Activated naive CD8-positive, alpha-beta T cell treated with anti-CD3 and anti-CD28 coated beads, Interleukin-2, amount 50 U/mL, for 24 hours (primary cell): ENCODE measurements around the gene URM1.

Source experiments
- ATAC-seq: fragments of 150-1000 bp; cut with Tn5 transposase; one replicate; pipeline ENCODE4 v1.10.0; 2021
- DNase-seq: peaks from one replicate; pipeline ENCODE4 v3.0.0; 2021
- H3K27ac Mint-ChIP-seq: one replicate; pipeline ENCODE4 v1.8.0; 2021; ENCODE audit warnings: mild to moderate bottlenecking, mixed read lengths
- H3K27me3 Mint-ChIP-seq: one replicate; pipeline ENCODE4 v1.8.0; 2021; ENCODE audit warnings: mixed read lengths
- H3K36me3 Mint-ChIP-seq: one replicate; pipeline ENCODE4 v1.8.0; 2021; ENCODE audit warnings: low read depth, mixed read lengths
- H3K4me1 Mint-ChIP-seq: one replicate; pipeline ENCODE4 v1.8.0; 2021; ENCODE audit warnings: mixed read lengths
- H3K4me3 Mint-ChIP-seq: one replicate; pipeline ENCODE4 v1.8.0; 2021; ENCODE audit warnings: mild to moderate bottlenecking, moderate library complexity, mixed read lengths
- H3K9me3 Mint-ChIP-seq: one replicate; pipeline ENCODE4 v1.8.0; 2021; ENCODE audit warnings: mixed read lengths

Gene URM1

DNA sequence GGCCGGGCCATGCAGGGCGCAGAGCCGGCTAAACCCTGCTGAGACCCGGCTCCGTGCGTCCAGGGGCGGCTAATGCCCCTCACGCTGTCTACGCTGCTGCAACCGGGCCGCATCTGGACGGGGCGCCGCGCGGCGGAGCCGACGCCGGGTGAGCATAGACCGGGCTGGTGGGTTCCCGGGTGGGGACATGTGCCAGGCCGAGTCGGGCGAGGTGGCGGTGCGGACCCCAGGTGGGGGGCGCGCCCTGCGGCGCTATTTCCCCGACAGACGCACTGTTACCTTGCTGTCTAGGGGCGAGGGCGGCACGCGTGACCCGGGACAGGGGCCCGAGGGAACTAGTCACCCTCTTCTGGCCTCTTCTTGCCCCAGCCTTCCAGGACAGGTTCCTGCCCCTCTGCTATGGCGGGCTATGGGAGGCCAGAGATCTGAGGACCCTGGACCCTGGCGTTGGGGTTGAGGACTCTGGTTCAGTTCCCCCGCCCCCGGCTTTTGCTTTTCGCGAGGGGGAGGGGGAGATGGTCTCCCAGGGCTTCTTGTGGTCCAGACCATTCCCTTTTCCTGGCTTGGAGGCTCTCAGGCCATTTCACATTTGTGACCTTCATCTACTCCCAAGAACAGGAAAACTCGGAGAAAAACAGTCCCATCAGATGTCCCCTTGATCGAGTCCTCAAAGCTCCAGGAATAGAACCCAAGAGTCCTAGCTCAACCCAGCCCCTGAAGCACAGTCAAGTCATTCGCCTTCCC is 30.3 kb upstream of the URM1 start:
- ATAC-seq (peak; percentile 45), DNase-seq (no peak)
- Mint-ChIP-seq H3K4me1 (peaks cover 12% of the 10 kb centered on the region), H3K9me3 (no peaks in the 10 kb centered on the region), H3K27ac (peak overlapping the region; percentile 86), H3K36me3 (peaks cover 9% of the 10 kb centered on the region), H3K4me3 (peak overlapping the region; percentile 92), H3K27me3 (no peaks in the 10 kb centered on the region)

DNA sequence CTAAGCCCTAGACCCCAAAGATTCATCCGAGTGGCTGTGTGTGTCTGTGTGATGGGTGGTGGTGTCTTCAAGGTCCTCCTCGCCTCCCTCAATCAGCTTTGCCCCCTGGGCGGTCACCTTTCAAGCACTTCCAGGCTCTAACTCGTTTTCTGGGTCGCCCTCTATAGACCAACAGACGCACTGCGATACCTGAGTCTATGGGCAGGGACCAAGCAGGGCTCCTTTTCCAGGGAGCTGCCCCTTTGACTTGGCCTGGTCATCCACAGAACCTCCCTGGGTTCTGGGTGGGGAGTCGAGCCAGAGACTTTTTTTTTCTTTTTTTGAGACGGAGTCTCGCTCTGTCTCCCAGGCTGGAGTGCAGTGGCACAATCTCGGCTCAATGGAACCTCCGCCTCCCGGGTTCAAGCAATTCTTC is 29.7 kb upstream of the URM1 start:
- ATAC-seq (peak; percentile 57), DNase-seq (peak; percentile 73)
- Mint-ChIP-seq H3K4me3 (peak overlapping the region; percentile 92), H3K27me3 (no peaks in the 10 kb centered on the region), H3K36me3 (peaks cover 9% of the 10 kb centered on the region), H3K9me3 (no peaks in the 10 kb centered on the region), H3K4me1 (peaks cover 12% of the 10 kb centered on the region), H3K27ac (peak overlapping the region; percentile 86)

DNA sequence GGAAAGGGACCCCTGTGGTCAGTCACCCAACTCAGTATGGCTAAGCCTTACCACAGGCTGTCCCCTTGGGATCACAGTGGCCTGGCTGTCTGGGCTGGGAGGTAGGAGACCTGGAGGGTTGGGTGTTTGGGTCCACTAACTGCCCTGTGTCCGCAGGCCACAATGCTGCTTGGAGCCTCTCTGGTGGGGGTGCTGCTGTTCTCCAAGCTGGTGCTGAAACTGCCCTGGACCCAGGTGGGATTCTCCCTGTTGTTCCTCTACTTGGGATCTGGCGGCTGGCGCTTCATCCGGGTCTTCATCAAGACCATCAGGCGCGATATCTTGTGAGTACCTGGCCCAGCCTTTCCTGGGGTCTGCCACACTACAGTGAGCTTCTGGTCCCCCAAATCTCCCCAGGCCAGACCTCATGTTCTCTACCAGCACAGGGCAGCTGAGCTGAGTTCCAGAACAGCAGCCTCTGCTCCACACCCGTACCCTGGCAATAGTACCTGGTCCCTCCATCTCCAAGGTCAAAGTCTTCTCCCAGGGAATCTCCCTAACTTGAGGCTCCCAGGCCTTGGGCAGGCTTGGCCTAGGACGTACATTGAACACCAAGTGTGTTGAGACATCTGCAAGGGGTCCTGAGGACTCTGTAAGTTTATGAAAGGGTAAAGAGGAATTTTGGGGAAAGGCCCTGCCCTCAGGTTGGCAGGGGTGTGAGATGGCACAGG is 28.0 kb upstream of the URM1 start:
- ATAC-seq (no peak), DNase-seq (no peak)
- Mint-ChIP-seq H3K4me3 (no peak overlapping the region), H3K9me3 (no peaks in the 10 kb centered on the region), H3K27me3 (no peaks in the 10 kb centered on the region), H3K36me3 (peaks cover 11% of the 10 kb centered on the region), H3K4me1 (peaks cover 12% of the 10 kb centered on the region), H3K27ac (no peak overlapping the region)

GRCh38 chr9:128343855-128344254 is 27.3 kb upstream of the URM1 start:
- ATAC-seq (no peak), DNase-seq (no peak)
- no peaks in the 10 kb centered on the region for H3K27me3 Mint-ChIP-seq
- no peak overlapping the region for H3K27ac Mint-ChIP-seq
- peaks cover 12% of the 10 kb centered on the region for H3K4me1 Mint-ChIP-seq
- H3K9me3 Mint-ChIP-seq = no peaks in the 10 kb centered on the region
- H3K4me3 Mint-ChIP-seq = no peak overlapping the region
- H3K36me3 Mint-ChIP-seq = peaks cover 11% of the 10 kb centered on the region

DNA sequence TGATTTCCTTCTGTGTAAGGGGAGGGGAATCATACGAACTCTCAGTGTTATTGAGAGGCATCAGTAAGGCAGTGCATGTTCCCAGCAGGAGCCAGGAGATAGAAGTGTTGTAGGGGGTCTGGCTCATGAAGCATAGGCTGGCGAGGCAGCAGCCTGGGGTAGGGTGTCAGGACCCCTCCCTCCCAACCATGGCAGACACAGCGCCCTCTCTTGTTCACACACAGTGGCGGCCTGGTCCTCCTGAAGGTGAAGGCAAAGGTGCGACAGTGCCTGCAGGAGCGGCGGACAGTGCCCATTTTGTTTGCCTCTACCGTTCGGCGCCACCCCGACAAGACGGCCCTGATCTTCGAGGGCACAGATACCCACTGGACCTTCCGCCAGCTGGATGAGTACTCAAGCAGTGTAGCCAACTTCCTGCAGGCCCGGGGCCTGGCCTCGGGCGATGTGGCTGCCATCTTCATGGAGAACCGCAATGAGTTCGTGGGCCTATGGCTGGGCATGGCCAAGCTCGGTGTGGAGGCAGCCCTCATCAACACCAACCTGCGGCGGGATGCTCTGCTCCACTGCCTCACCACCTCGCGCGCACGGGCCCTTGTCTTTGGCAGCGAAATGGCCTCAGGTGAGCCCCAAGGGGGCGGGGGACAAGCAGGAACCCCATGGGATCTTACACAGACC is 26.1 kb upstream of the URM1 start:
- no peaks in the 10 kb centered on the region for H3K27me3 Mint-ChIP-seq
- H3K4me1 Mint-ChIP-seq = peaks cover 9% of the 10 kb centered on the region
- H3K9me3 Mint-ChIP-seq = no peaks in the 10 kb centered on the region
- H3K4me3 Mint-ChIP-seq = no peak overlapping the region
- ATAC-seq (no peak), DNase-seq (no peak)
- no peak overlapping the region for H3K27ac Mint-ChIP-seq
- H3K36me3 Mint-ChIP-seq = peaks cover 11% of the 10 kb centered on the region

GRCh38 chr9:128349125-128349524 is 22.0 kb upstream of the URM1 start:
- no peaks in the 10 kb centered on the region for H3K9me3 Mint-ChIP-seq
- H3K4me1 Mint-ChIP-seq = no peaks in the 10 kb centered on the region
- DNase-seq = no peak
- H3K4me3 Mint-ChIP-seq = no peak overlapping the region
- no peak for ATAC-seq
- peaks cover 15% of the 10 kb centered on the region for H3K36me3 Mint-ChIP-seq
- no peaks in the 10 kb centered on the region for H3K27me3 Mint-ChIP-seq
- H3K27ac Mint-ChIP-seq = no peak overlapping the region

- peaks cover 15% of the 10 kb centered on the region for H3K36me3 Mint-ChIP-seq
- H3K4me1 Mint-ChIP-seq = no peaks in the 10 kb centered on the region
- no peaks in the 10 kb centered on the region for H3K9me3 Mint-ChIP-seq
- no peak overlapping the region for H3K4me3 Mint-ChIP-seq
- ATAC-seq (no peak), DNase-seq (no peak)
- H3K27me3 Mint-ChIP-seq = no peaks in the 10 kb centered on the region
- no peak overlapping the region for H3K27ac Mint-ChIP-seq
Measured at GRCh38 chr9:128349772-128350171, 21.4 kb upstream of the URM1 start.

DNA sequence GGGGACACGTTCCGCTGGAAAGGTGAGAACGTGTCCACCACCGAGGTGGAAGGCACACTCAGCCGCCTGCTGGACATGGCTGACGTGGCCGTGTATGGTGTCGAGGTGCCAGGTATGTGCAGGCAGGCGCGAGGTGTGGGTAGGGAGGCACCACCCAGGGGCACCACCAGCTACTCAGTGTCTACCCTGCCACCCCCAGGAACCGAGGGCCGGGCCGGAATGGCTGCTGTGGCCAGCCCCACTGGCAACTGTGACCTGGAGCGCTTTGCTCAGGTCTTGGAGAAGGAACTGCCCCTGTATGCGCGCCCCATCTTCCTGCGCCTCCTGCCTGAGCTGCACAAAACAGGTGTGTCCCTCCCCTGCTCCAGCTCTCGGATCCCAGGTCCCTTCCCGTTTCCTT is 15.7 kb upstream of the URM1 start:
- no peak for DNase-seq
- Mint-ChIP-seq H3K27ac (no peak overlapping the region), H3K36me3 (peaks cover 18% of the 10 kb centered on the region), H3K27me3 (no peaks in the 10 kb centered on the region), H3K4me3 (no peak overlapping the region), H3K9me3 (no peaks in the 10 kb centered on the region), H3K4me1 (no peaks in the 10 kb centered on the region)
- no peak for ATAC-seq

GRCh38 chr9:128358090-128358489 is 13.1 kb upstream of the URM1 start:
- ATAC-seq = no peak
- H3K27me3 Mint-ChIP-seq = no peaks in the 10 kb centered on the region
- H3K27ac Mint-ChIP-seq = no peak overlapping the region
- peaks cover 12% of the 10 kb centered on the region for H3K36me3 Mint-ChIP-seq
- peaks cover 13% of the 10 kb centered on the region for H3K4me1 Mint-ChIP-seq
- no peaks in the 10 kb centered on the region for H3K9me3 Mint-ChIP-seq
- no peak for DNase-seq
- no peak overlapping the region for H3K4me3 Mint-ChIP-seq

GRCh38 chr9:128358861-128359260 is 12.3 kb upstream of the URM1 start:
- ATAC-seq = no peak
- Mint-ChIP-seq H3K36me3 (peaks cover 9% of the 10 kb centered on the region), H3K27me3 (no peaks in the 10 kb centered on the region), H3K27ac (no peak overlapping the region), H3K4me3 (no peak overlapping the region), H3K9me3 (no peaks in the 10 kb centered on the region), H3K4me1 (peaks cover 13% of the 10 kb centered on the region)
- DNase-seq = no peak

DNA sequence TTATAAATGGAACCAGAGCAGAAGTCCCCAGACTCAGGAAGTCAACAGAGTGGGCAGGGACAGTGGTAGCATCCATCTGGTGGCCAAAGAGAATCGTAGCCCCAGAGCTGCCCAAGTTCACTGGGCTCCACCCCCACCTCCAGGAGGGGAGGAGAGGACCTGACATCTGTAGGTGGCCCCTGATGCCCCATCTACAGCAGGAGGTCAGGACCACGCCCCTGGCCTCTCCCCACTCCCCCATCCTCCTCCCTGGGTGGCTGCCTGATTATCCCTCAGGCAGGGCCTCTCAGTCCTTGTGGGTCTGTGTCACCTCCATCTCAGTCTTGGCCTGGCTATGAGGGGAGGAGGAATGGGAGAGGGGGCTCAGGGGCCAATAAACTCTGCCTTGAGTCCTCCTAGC is 10.3 kb upstream of the URM1 start:
- Mint-ChIP-seq H3K27me3 (no peaks in the 10 kb centered on the region), H3K27ac (no peak overlapping the region), H3K4me1 (peaks cover 25% of the 10 kb centered on the region), H3K36me3 (peaks cover 3% of the 10 kb centered on the region), H3K4me3 (no peak overlapping the region), H3K9me3 (no peaks in the 10 kb centered on the region)
- DNase-seq (no peak), ATAC-seq (no peak)

DNA sequence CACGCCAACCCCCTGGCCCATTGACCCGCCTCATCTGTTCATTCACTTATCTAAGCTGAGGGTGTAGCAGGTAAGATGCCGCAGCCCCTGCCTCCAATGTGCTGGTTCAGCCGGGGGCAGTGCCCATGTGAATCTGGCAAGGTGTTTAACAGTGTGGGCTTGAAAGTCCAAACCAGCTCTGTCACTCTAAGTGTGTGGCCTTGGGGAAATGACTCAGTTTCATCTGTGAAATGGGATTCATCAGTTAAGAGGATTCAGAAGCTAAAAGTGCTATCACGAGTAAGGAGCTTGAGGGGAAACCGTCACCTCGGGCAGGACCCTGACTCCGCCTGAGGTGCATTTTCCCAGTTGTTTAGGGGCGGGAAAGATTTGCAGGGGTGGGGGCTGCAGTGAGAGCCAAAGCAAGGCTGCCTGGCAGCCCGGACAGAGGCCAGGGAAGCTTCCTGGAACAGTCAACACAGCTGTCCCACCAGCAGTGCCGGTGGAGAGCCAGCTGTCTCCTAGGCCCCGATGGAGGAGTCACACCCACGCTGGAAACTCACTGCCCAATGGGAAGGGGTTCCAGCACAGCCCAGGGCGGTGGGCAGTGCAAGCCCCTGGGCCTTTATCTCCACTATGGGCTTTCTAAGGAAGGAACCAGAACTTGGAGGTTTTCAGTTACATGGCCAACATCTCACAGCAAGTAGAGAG is 9.7 kb upstream of the URM1 start:
- Mint-ChIP-seq H3K4me1 (peaks cover 25% of the 10 kb centered on the region), H3K9me3 (no peaks in the 10 kb centered on the region), H3K27me3 (no peaks in the 10 kb centered on the region), H3K4me3 (peak overlapping the region; percentile 59), H3K36me3 (no peaks in the 10 kb centered on the region), H3K27ac (peak overlapping the region; percentile 17)
- ATAC-seq (peak; percentile 3), DNase-seq (no peak)

DNA sequence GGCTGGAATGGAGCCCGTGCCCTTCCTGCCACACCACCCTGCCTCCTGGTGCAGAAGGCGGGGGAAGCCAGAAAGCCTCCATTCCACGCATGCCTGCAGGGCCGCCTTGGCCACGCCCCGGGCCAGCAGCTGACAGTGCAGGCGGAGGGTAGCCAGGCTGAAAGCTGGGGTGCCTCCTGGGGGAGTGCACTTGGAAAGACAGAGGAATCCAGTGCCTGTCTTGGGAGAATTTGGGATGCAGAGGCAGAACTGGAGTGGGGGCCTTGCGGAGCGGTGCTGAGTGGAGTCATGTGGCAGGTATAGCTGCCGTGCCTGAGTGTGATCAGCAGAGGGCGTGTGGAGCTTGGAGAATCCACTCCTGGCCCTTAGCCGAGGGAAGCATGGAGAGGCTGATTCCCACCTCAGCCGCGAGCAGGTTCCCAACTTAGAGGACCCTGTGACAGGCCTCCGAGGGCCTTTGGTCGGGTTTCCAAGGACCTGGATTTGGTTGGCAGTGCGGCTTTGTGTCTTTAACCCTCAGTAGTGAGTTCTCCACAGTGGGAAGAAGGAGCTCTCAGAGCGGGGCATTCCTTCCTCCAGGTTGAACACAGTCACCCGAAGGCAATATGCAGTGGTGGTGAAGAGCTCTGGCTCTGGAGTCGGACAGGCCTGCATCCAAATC is 9.1 kb upstream of the URM1 start:
- Mint-ChIP-seq H3K4me3 (peak overlapping the region; percentile 59), H3K27me3 (no peaks in the 10 kb centered on the region), H3K9me3 (no peaks in the 10 kb centered on the region), H3K4me1 (peaks cover 25% of the 10 kb centered on the region), H3K36me3 (no peaks in the 10 kb centered on the region), H3K27ac (no peak overlapping the region)
- ATAC-seq (peak; percentile 89), DNase-seq (peak; percentile 73)

GRCh38 chr9:128362774-128363173 is 8.4 kb upstream of the URM1 start:
- no peaks in the 10 kb centered on the region for H3K27me3 Mint-ChIP-seq
- no peak for DNase-seq
- H3K4me3 Mint-ChIP-seq = no peak overlapping the region
- no peaks in the 10 kb centered on the region for H3K36me3 Mint-ChIP-seq
- no peak for ATAC-seq
- peaks cover 25% of the 10 kb centered on the region for H3K4me1 Mint-ChIP-seq
- H3K27ac Mint-ChIP-seq = no peak overlapping the region
- H3K9me3 Mint-ChIP-seq = no peaks in the 10 kb centered on the region
